Measurements from ENCODE around the gene OR2T4. TPM values are rescaled to one million over a fixed set of nuclear protein-coding genes. Genes with fewer than 3 reads are reported as not detected.

Gene OR2T4
- total RNA-seq, result not detected

- CTCF ChIA-PET, result no interaction called here
Measured at GRCh38 chr1:248361121-248361715, at the start of gene OR2T4. OR2T4 (plus strand) TSS chr1:248361665; CDS start chr1:248361665, 0 bp downstream.

GRCh38 chr1:248316796-248317195 is 44.7 kb upstream of the OR2T4 start:
- POLR2A ChIA-PET, result no interaction called here
- CTCF ChIA-PET, result no interaction called here

More at GRCh38 chr1:248361121-248361715, at the start of gene OR2T4:
- POLR2A ChIA-PET, result no interaction called here

GRCh38 chr1:248324468-248324867 is 37.0 kb upstream of the OR2T4 start, which contains the start of gene OR2M7:
OR2M7 (minus strand) TSS chr1:248324568; CDS start chr1:248324568, 0 bp downstream.
- CTCF ChIA-PET, result no interaction called here

GRCh38 chr1:248343451-248343850 is 18.0 kb upstream of the OR2T4 start:
- POLR2A ChIA-PET, result no interaction called here
- CTCF ChIA-PET, result no interaction called here

More at GRCh38 chr1:248324468-248324867, 37.0 kb upstream of the OR2T4 start, which contains the start of gene OR2M7:
- POLR2A ChIA-PET, result no interaction called here

- ChIA-PET POLR2A (no interaction called here), CTCF (no interaction called here)
Measured at GRCh38 chr1:248348475-248348874, 13.0 kb upstream of the OR2T4 start, which contains the start of gene OR14C36. OR14C36 (plus strand) TSS chr1:248348775; CDS start chr1:248348775, 0 bp downstream.

GRCh38 chr1:248359415-248359814 is 2.0 kb upstream of the OR2T4 start:
- CTCF ChIA-PET, result no interaction called here
- POLR2A ChIA-PET, result no interaction called here

- CTCF ChIA-PET, result no interaction called here
- POLR2A ChIA-PET, result no interaction called here
Measured at GRCh38 chr1:248366609-248367008, 5.1 kb downstream of the OR2T4 start.

GRCh38 chr1:248372394-248372793 is 10.9 kb downstream of the OR2T4 start:
- POLR2A ChIA-PET, result no interaction called here
- CTCF ChIA-PET, result no interaction called here

GRCh38 chr1:248373761-248374160 is 12.3 kb downstream of the OR2T4 start:
- ChIA-PET CTCF (no interaction called here), POLR2A (no interaction called here)

GRCh38 chr1:248375446-248375845 is 14.0 kb downstream of the OR2T4 start, which contains the start of gene OR2T6:
OR2T6 (plus strand) TSS chr1:248375746; CDS start chr1:248387609, 11,863 bp downstream.
- ChIA-PET POLR2A (no interaction called here), CTCF (no interaction called here)

- POLR2A ChIA-PET, result no interaction called here
- CTCF ChIA-PET, result no interaction called here
Measured at GRCh38 chr1:248376916-248377315, 15.5 kb downstream of the OR2T4 start.

GRCh38 chr1:248380854-248381253 is 19.4 kb downstream of the OR2T4 start:
- CTCF ChIA-PET, result no interaction called here
- POLR2A ChIA-PET, result no interaction called here

GRCh38 chr1:248388426-248388825 is 27.0 kb downstream of the OR2T4 start:
- ChIA-PET POLR2A (no interaction called here), CTCF (no interaction called here)

- ChIA-PET POLR2A (no interaction called here), CTCF (no interaction called here)
Measured at GRCh38 chr1:248393050-248393449, 31.6 kb downstream of the OR2T4 start.

- ChIA-PET CTCF (no interaction called here), POLR2A (no interaction called here)
Measured at GRCh38 chr1:248402748-248403147, 41.3 kb downstream of the OR2T4 start, which contains the start of gene OR2T1. OR2T1 (plus strand) TSS chr1:248403048; CDS start chr1:248406148, 3,100 bp downstream.

- ChIA-PET POLR2A (no interaction called here), CTCF (no interaction called here)
Measured at GRCh38 chr1:248404024-248404423, 42.6 kb downstream of the OR2T4 start.

- POLR2A ChIA-PET, result no interaction called here
- CTCF ChIA-PET, result no interaction called here
Measured at GRCh38 chr1:248406721-248407692, 45.5 kb downstream of the OR2T4 start.

Data from activated CD8-positive, alpha-beta memory T cell treated with anti-CD3 and anti-CD28 coated beads for 36 hours (primary cell).